ENCODE measurements around the gene AK5.

Gene AK5

GRCh38 chr1:77350012-77350770 is 68.4 kb downstream of the AK5 start:
- peak in 4 of 56 donors; percentile 7 to 36 (median 9) for DNase-seq

DNA sequence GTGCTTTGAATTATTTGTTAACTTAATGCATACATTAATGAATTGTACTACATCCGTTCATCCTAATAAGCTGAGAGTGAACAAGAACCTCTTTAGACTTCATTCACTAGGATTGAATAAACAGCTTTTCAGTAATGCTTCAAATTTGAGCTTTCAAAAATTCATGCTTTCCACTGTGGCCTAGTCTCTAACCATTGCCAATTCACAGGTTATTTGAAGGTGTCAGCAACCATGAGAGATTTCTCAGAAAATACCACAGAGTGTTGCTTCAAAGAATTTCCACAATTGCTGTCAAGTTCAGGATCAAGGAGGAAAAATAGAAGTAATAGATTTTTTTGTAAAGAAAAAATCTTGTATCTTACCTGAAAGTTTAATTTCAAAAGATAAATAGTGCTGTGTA is 72.7 kb downstream of the AK5 start:
- DNase-seq = no peak

GRCh38 chr1:77355010-77355409 is 73.2 kb downstream of the AK5 start:
- DNase-seq = no peak

- DNase-seq = no peak
Measured at GRCh38 chr1:77356136-77356535, 74.3 kb downstream of the AK5 start.

DNA sequence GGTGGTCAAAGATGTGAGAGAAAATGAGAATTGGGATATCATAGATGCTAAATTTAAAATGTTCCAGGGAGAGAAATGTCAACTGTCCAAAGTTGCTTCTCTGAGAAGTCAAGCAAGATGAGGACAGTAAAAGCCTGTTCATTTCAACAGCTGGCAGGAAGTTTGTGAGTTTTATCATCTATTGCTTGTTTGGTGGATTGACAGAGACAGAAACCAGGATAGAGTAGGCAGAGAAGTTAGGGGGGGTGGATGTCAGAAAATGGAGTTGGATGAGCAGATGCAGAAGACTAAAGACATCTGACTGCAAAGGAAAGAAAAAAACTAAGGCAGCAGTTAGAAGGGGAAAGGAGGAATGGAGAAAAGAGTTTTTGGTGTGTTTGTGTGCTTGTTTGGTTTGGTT is 78.4 kb downstream of the AK5 start:
- DNase-seq = no peak

GRCh38 chr1:77361621-77362020 is 79.8 kb downstream of the AK5 start:
- DNase-seq = no peak

DNA sequence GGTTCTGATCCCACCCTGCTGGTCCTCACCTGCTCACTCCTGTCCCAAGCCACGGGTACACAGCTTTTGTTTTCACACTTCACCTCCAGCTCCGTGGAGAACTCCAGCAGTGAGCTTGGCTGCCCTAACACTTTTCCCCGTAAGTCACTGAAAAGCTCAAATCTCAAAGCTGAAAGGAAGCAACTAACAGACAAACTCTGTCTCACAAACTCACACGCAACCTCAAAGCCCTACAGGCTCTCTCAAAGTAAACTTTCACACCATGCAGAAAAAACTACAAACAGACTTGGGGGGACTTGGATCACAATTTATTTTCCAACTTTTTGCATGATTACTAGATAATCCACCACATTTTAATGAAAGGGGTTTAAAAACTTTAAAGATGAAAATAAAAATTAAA is 88.3 kb downstream of the AK5 start:
- DNase-seq = no peak

DNA sequence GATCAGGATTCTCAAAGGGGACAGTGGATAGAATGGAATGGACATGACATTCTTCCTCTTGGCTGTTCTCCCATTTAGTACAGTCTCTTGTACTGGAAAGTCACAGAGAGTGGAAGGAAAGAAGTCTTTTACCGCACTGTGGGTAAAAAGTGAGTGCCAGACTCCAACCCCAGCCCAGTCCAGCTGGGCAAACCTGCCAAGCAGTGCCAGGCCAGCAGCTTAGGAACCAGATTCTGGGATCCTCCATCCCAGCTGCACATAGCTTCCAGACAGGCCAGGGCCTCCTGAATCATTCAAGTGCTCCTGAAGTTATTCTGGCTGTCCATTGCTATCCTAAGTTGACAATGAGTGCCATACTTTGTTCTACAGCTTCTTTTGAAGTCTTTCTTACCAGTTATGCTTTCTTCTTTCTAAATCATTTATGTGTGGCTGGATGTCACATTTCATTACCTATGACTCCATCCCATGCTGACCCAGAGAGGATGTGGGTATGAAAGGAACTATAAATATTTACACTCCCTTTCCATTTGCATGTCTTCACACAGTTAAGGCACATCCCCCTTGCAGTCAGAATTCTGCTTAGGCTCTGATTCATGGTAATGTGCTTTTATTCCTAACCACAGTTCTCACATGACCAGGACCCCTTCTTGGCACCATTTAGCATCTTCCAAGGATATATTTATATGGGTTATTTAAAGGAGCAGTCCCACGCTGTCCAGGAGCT is 88.9 kb downstream of the AK5 start:
- no peak for DNase-seq

DNA sequence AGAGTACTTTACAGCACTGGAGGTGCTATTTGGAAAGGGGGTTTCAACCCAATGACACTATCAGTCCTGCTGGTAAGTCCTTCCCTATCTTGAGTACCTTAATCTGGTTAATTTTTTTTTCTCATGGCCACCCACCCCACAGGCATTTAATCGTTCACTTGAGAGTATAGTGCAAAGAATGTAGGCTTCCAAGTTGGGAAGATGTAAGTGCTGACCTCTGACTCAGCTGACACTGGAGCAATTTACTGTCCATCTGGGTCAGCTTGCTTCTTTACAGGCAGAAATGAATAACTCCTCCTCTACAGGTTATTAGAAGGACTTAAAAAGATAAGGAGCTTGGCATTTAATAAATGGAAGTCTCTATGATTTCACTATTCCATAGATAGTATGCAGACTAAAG is 89.6 kb downstream of the AK5 start:
- no peak for DNase-seq

- DNase-seq = no peak
Measured at GRCh38 chr1:77373702-77374101, 91.9 kb downstream of the AK5 start.

GRCh38 chr1:77375541-77375940 is 93.7 kb downstream of the AK5 start:
- DNase-seq = no peak

GRCh38 chr1:77375990-77376389 is 94.2 kb downstream of the AK5 start:
- DNase-seq = no peak

GRCh38 chr1:77378723-77379535 is 97.1 kb downstream of the AK5 start:
- DNase-seq = no peak

DNA sequence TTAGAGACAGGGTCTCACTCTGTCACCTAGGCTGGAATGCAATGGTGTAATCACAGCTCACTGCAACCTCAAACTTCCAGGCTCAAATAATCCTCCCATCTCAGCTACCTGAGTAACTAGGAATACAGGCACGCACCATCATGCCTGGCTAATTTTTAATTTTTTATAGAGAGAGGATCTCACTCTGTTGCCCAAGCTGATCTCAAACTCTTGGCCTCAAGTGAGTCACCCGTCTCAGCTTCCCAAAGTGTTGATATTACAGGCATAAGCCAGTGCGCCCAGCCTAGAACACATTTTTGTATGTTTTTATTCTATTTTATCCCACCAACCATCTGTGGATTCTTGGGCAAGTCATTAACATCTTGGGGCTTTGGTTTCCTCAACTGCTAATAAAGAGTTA is 100.5 kb downstream of the AK5 start:
- DNase-seq = no peak

DNA sequence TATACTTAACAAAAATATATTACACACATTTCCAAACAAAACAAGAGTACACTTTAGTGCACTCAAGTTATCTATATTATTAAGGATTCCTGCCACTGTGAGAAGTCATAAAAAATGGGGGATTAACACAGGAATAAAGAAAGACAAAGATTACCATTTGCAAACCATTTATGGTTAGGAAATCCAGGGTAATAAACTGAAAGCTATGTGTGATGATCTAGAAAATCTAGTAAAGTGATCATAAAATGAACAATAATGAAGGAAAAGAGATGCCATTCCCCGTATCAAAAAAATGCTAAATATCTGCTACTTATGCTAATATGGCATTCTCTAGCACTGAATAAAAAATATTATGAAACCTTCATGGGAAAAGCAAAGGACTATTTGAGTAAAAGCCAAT is 101.4 kb downstream of the AK5 start:
- no peak for DNase-seq

- DNase-seq = no peak
Measured at GRCh38 chr1:77385551-77385950, 103.7 kb downstream of the AK5 start.

DNA sequence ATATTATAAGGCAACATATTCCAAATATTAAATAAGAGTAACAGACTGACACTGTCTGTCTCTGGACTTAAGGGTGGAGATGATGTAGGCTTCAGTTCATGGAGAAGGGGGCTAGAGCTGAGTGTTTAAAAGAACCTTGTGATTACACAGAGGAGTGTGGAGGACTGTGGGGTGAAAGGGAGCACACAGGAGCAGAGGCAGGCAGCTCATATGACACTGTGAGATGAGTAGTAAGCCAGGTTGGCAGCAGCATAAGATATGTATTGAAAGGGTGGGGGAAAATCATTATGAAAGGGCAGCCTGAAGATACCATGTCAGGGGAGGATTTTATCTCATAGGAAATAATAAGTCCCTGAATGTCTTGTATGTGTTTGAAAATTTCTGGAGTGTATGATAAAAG is 104.5 kb downstream of the AK5 start:
- DNase-seq = no peak

DNA sequence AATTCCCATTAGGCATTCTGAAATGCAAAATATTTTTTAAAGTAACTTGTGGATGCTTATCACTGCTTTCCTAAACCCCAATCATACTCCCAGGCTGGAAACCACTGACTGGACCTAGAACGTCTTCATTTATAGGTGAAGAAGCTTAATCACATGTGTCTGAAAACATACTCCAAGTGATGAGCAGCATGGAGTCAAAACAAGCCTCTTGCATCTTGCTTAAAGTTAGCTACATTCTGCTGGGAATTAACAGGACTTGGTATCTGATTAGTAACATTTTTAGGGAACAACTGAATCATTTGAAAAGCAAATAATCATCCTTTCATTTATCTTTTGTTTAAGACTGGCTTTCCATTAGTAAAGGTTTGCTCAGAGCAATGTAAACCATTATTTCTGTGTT is 105.7 kb downstream of the AK5 start:
- no peak for DNase-seq

- DNase-seq = no peak
Measured at GRCh38 chr1:77388661-77389060, 106.8 kb downstream of the AK5 start.

DNA sequence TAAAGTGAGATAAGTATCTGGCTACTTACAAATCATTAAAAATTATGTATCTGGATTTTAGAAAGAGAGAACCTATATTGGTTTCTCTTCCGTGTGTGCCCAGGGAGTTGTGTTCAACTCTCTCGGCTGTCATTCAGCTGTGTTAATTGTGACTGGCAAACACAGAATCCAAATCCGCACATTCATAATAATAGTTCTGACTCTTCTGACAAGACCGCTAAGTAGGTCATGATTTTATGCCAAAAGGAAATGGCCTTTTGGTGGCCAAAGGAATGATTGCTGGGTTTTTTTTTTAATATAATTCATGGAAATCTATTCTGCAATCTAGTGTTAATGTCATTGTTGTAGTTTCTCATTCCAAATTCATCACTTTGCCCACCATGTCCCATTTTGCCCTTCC is 110.7 kb downstream of the AK5 start:
- DNase-seq = no peak

- no peak for DNase-seq
Measured at GRCh38 chr1:77394166-77394565, 112.3 kb downstream of the AK5 start.

GRCh38 chr1:77395051-77395450 is 113.2 kb downstream of the AK5 start:
- DNase-seq = peak in 1 of 56 donors; percentile 27
